Endothelial cell of umbilical vein (primary cell): ENCODE data around the gene NUDT8. TPM values are rescaled to one million over a fixed set of nuclear protein-coding genes. Genes with fewer than 3 reads are reported as not detected.
"Not testable (repeated sequence)": the region's sequence is repeated elsewhere in the genome, so short reads cannot be mapped to it uniquely, and the experiment has no call there.

Experiments
- BruUV-seq: library from RNA; stranded (reverse); fragments of 400-500 nt; replicated peaks from 2 replicates; lab custom pipeline; 2021; lab: Mats Ljungman, UMichigan
- CTCF ChIA-PET: fragments of 300-600, 350-600 bp; sonication (Branson Sonifier 250); formaldehyde crosslinking; loops from one replicate; lab custom pipeline; 2021; ENCODE audit warnings: antibody characterized with exemption, inconsistent platforms; lab: Charles Lee
- POLR2A ChIA-PET: fragments of 300-600, 350-600 bp; sonication (Branson Sonifier 250); formaldehyde crosslinking; loops from one replicate; lab custom pipeline; 2021; ENCODE audit warnings: antibody characterized with exemption, inconsistent platforms; lab: Charles Lee
- DNase-seq: peaks from one replicate; pipeline ENCODE4 v3.0.0-alpha.2; 2011; ENCODE audit warnings: low read depth, low spot score
- FAIRE-seq: peaks from 2 replicates; lab custom pipeline; 2011; peaks lifted over from hg19 to GRCh38; lab: Jason Lieb, UNC
- H2AFZ ChIP-seq: 2 replicates; pipeline ENCODE4 v1.6.0; 2012; ENCODE audit warnings: low read depth, low read length, control low read depth, inconsistent platforms
- H3K27ac ChIP-seq: 2 replicates; pipeline ENCODE4 v1.5.1; 2011; ENCODE audit warnings: low read depth, mild to moderate bottlenecking, control low read depth, low read length, moderate library complexity; ENCODE audit not compliant: insufficient read depth
- H3K27me3 ChIP-seq, 2 experiments: 2 replicates each; pipeline versions ENCODE4 v1.6.0 to v1.6.1; 2011; ENCODE audit warnings: low read length in 2 of 2, mixed read lengths in 1 of 2; ENCODE audit not compliant: control insufficient read depth in 2 of 2, insufficient read depth in 2 of 2
- H3K36me3 ChIP-seq, 2 experiments: 2 replicates in 1 of 2; 3 replicates in 1 of 2; pipeline ENCODE4 v1.5.1; 2011; ENCODE audit warnings: low read length in 2 of 2, mild to moderate bottlenecking in 1 of 2, moderate library complexity in 1 of 2; ENCODE audit not compliant: control insufficient read depth in 2 of 2, insufficient read depth in 2 of 2; ENCODE audit errors: extremely low read depth in 1 of 2
- H3K4me1 ChIP-seq: 3 replicates; pipeline ENCODE4 v1.5.1; 2011; ENCODE audit warnings: mild to moderate bottlenecking, low read length; ENCODE audit not compliant: control insufficient read depth, insufficient read depth; ENCODE audit errors: extremely low read depth
- H3K4me2 ChIP-seq: 2 replicates; pipeline ENCODE4 v1.6.1; 2011; ENCODE audit warnings: low read length, control low read depth, mixed read lengths; ENCODE audit not compliant: insufficient read depth
- H3K4me3 ChIP-seq, 3 experiments: fragments of 200-600 bp in 1 of 3; sonication (generic), shearing (Covaris generic) in 1 of 3; replicated peaks in 1 of 3; 2 replicates each; pipeline ENCODE4 v1.5.1; 2011 to 2016; ENCODE audit warnings: control low read depth in 3 of 3, low read length in 3 of 3, mild to moderate bottlenecking in 2 of 3, inconsistent platforms in 1 of 3, low read depth in 1 of 3, moderate library complexity in 1 of 3; ENCODE audit not compliant: insufficient read depth in 1 of 3
- H3K79me2 ChIP-seq: 2 replicates; pipeline ENCODE4 v1.6.0; 2012; ENCODE audit warnings: low read length, inconsistent platforms; ENCODE audit not compliant: control insufficient read depth, insufficient read depth
- H3K9ac ChIP-seq: replicated peaks from 2 replicates; pipeline ENCODE3; 2011; ENCODE audit warnings: low read length, control low read depth; ENCODE audit not compliant: insufficient read depth; ENCODE audit errors: extremely low read depth
- H3K9me1 ChIP-seq: replicated peaks from 3 replicates; pipeline ENCODE4 v1.6.0; 2011; ENCODE audit warnings: mild to moderate bottlenecking, low read length; ENCODE audit not compliant: control insufficient read depth, insufficient read depth; ENCODE audit errors: extremely low read depth
- H3K9me3 ChIP-seq: replicated peaks from 2 replicates; pipeline ENCODE4 v1.5.1; 2012; ENCODE audit warnings: low read length, inconsistent platforms; ENCODE audit not compliant: control insufficient read depth, insufficient read depth
- H4K20me1 ChIP-seq: replicated peaks from 2 replicates; pipeline ENCODE3; 2011; ENCODE audit warnings: mild to moderate bottlenecking, low read length; ENCODE audit not compliant: control insufficient read depth, insufficient read depth; ENCODE audit errors: extremely low read depth
- CTCF ChIP-seq, 2 donors: IDR thresholded peaks; 1 replicate in 1 of 2; 2 replicates in 1 of 2; pipeline ENCODE4 v1.5.1; 2011; ENCODE audit warnings: low read length in 2 of 2, mild to moderate bottlenecking in 2 of 2, moderate library complexity in 2 of 2, control low read depth in 1 of 2, inconsistent platforms in 1 of 2, low read depth in 1 of 2; ENCODE audit not compliant: insufficient read depth in 1 of 2; ENCODE audit errors: extremely low read depth in 1 of 2
- EZH2 ChIP-seq: IDR thresholded peaks from 2 replicates; pipeline ENCODE4 v1.6.1; 2012; ENCODE audit warnings: borderline replicate concordance, low read depth, mild to moderate bottlenecking, moderate library complexity, low read length, inconsistent platforms; ENCODE audit not compliant: severe bottlenecking
- FOS ChIP-seq: IDR thresholded peaks from 2 replicates; pipeline ENCODE4 v1.6.1; 2011; ENCODE audit warnings: mild to moderate bottlenecking, low read length, moderate library complexity, borderline replicate concordance; ENCODE audit not compliant: insufficient read depth
- GATA2 ChIP-seq: IDR thresholded peaks from 2 replicates; pipeline ENCODE4 v1.7.0; 2011; ENCODE audit warnings: low read depth, mild to moderate bottlenecking, moderate library complexity, mixed read lengths, low read length; ENCODE audit not compliant: insufficient read length, insufficient read depth
- JUN ChIP-seq: IDR thresholded peaks from 2 replicates; pipeline ENCODE4 v1.6.1; 2011; ENCODE audit warnings: borderline replicate concordance, low read depth; ENCODE audit not compliant: insufficient read length, insufficient read depth
- MAX ChIP-seq: IDR thresholded peaks from 2 replicates; pipeline ENCODE4 v1.6.1; 2011; ENCODE audit not compliant: insufficient read depth, insufficient read length
- MYC ChIP-seq: IDR thresholded peaks from one replicate; pipeline ENCODE4 v1.6.1; 2011; ENCODE audit warnings: mild to moderate bottlenecking, low read depth, low read length
- POLR2A ChIP-seq: IDR thresholded peaks from 2 replicates; pipeline ENCODE4 v1.6.1; 2012; ENCODE audit warnings: low read depth, mild to moderate bottlenecking, control low read depth, low read length
- POLR2AphosphoS5 ChIP-seq: IDR thresholded peaks from 2 replicates; pipeline ENCODE4 v1.6.1; 2012; ENCODE audit warnings: low read depth, mild to moderate bottlenecking, control low read depth, low read length, moderate library complexity; ENCODE audit not compliant: insufficient read depth
- dilution Hi-C: fragments of 300-500 bp; cut with MboI; formaldehyde crosslinking; loops from one replicate; pipeline ENCODE4 v1.15.0; 2019; ENCODE audit warnings: low sequenced_read_pairs; ENCODE audit not compliant: extremely low pct_ligation_motif_present
- intact Hi-C: fragments of 100-400 bp; cut with micrococcal nuclease; formaldehyde crosslinking; loops from one replicate; pipeline ENCODE4 v1.10.0; 2022
- polyA plus RNA-seq, 4 experiments: library from polyadenylated mRNA; depleted of rRNA in 3 of 4; stranded (reverse) in 3 of 4; unstranded in 1 of 4; fragments of >200 nt; gene quantifications; 2 replicates each; pipeline versions ENCODE4 v1.2.1 to v1.2.3, GENCODE V29; 2011 to 2012; ENCODE audit warnings: missing spikeins in 1 of 4
- total RNA-seq: library from RNA; stranded (reverse); gene quantifications from 2 replicates; pipeline ENCODE4 v1.2.3, GENCODE V29; 2021

NUDT8 gene
- total and polyA plus RNA-seq, 2 donors (not counting 3 experiments of a cell fraction or from before 2014, with no cell fraction given): 14.1 to 20.4 TPM

- no peak overlapping the region for H3K27ac ChIP-seq
- intact Hi-C loops (no loop called here), dilution Hi-C loops (no loop called here)
- no peaks in the 10 kb centered on the region for H3K9me1 ChIP-seq
- peaks cover 8 to 16% of the 10 kb centered on the region in 2 experiments for H3K27me3 ChIP-seq
- H3K4me3 ChIP-seq: no peak overlapping the region
- FAIRE-seq: no peak
- no peak for DNase-seq
- ChIA-PET CTCF (interaction anchor here (1.2 to 1.6 kb wide), 2 partner anchors 9 to 32 kb away, joined by 3 to 5 read pairs; no protein-coding TSS in a partner anchor), POLR2A (no interaction called here)
- peaks cover 6% of the 10 kb centered on the region for H3K4me1 ChIP-seq
- TF ChIP-seq POLR2A (no peak), CTCF (IDR thresholded peaks at IDR 0.05; ENCODE audit: extremely low read depth in 1 of 2, insufficient read depth in 1 of 2, low read depth in 1 of 2, low read length in 2 of 2) (no peak), EZH2 (no peak), MAX (no peak), GATA2 (no peak), POLR2AphosphoS5 (no peak), MYC (no peak), JUN (no peak), FOS (no peak)
- H3K79me2 ChIP-seq: peaks cover 11% of the 10 kb centered on the region
- no TSS peak for BruUV-seq
- H2AFZ ChIP-seq: no peak overlapping the region
- no peak overlapping the region for H3K4me2 ChIP-seq
- no peaks in the 10 kb centered on the region for H4K20me1 ChIP-seq
- peaks cover 3 to 6% of the 10 kb centered on the region in 2 experiments for H3K36me3 ChIP-seq
- H3K9me3 ChIP-seq: no peaks in the 10 kb centered on the region
- no peak overlapping the region for H3K9ac ChIP-seq
These were observed 24.9 kb downstream of the NUDT8 start for GRCh38 chr11:67604815-67605214.

- POLR2A ChIA-PET, FAIRE-seq: not testable (repeated sequence)
These were observed 25.6 kb downstream of the NUDT8 start for GRCh38 chr11:67604119-67604518.

More at GRCh38 chr11:67604119-67604518, 25.6 kb downstream of the NUDT8 start:
- DNase-seq, H3K4me3 ChIP-seq, H3K27ac ChIP-seq, H3K4me2 ChIP-seq, H3K4me1 ChIP-seq, H3K9me1 ChIP-seq, H3K9ac ChIP-seq, BruUV-seq, H4K20me1 ChIP-seq, intact Hi-C loops, H3K36me3 ChIP-seq, dilution Hi-C loops, H3K9me3 ChIP-seq, H2AFZ ChIP-seq: not testable (repeated sequence)
- peaks cover 8 to 23% of the 10 kb centered on the region in 2 experiments for H3K27me3 ChIP-seq
- peaks cover 11% of the 10 kb centered on the region for H3K79me2 ChIP-seq
- CTCF ChIA-PET: interaction anchor here (1.6 kb wide), 1 partner anchor 10 kb away, joined by 3 read pairs; no protein-coding TSS in a partner anchor
